Measurements from ENCODE around the gene P2RY2.

DNA sequence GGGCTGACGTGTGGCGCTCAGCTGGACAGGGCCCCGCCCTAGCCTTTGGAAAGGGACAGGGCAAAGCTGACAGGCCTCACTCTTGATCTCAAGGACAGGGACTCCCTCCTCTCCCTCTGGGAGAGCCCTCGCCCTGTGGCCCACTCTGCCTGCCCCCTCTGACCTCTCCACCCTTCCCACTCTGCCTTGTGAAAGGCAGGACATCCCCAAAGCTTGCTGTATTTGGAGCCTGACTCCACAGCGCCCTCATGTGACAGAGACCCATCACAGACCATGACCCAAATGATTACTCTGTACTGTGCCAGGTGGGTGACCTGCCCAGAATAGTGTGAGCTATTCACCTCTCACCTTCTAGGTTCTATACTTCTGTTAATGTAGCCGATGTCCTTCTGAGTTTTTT, 18.8 kb downstream of the P2RY2 start:
- no peak for TF ChIP-seq MAX (IDR thresholded peaks at IDR 0.05)
- TF ChIP-seq, protein P1, sequence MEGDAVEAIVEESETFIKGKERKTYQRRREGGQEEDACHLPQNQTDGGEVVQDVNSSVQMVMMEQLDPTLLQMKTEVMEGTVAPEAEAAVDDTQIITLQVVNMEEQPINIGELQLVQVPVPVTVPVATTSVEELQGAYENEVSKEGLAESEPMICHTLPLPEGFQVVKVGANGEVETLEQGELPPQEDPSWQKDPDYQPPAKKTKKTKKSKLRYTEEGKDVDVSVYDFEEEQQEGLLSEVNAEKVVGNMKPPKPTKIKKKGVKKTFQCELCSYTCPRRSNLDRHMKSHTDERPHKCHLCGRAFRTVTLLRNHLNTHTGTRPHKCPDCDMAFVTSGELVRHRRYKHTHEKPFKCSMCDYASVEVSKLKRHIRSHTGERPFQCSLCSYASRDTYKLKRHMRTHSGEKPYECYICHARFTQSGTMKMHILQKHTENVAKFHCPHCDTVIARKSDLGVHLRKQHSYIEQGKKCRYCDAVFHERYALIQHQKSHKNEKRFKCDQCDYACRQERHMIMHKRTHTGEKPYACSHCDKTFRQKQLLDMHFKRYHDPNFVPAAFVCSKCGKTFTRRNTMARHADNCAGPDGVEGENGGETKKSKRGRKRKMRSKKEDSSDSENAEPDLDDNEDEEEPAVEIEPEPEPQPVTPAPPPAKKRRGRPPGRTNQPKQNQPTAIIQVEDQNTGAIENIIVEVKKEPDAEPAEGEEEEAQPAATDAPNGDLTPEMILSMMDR (IDR thresholded peaks at IDR 0.05; ENCODE audit: low read depth, low read length, missing input control), result peak; percentile 51
- no peak for TF ChIP-seq SP1 (IDR thresholded peaks at IDR 0.05)

Measured in liver (tissue), 3 donors.